HG03159 (cell line): Measurements from ENCODE around the gene MAPKAP1.

Experiments
- ATAC-seq: cut with Tn5 transposase; IDR thresholded peaks from one replicate; pipeline ENCODE4 v1.9.1; 2021; ENCODE audit warnings: mild to moderate bottlenecking, moderate library complexity; ENCODE audit not compliant: unreplicated experiment

MAPKAP1 gene

DNA sequence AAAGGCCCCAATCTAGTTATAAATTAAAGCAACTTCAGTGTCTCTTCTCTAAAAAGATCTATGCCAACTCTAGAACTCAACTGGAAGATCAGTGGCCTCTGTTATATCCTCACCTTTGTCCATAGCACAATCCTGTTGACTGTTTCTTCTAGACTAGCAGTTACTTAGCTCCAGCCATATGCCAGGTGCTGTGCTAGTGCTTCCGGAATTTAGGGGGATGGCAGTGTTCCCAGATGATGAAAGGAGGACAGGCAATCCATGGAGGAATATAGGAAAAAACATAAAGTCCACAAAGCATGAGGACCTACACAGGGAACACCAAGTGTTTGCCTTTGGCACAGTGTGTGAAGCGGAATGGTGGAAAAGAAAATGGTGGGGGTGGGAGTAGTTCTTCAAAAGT lies 214.3 kb downstream of the MAPKAP1 start:
- ATAC-seq = no peak

DNA sequence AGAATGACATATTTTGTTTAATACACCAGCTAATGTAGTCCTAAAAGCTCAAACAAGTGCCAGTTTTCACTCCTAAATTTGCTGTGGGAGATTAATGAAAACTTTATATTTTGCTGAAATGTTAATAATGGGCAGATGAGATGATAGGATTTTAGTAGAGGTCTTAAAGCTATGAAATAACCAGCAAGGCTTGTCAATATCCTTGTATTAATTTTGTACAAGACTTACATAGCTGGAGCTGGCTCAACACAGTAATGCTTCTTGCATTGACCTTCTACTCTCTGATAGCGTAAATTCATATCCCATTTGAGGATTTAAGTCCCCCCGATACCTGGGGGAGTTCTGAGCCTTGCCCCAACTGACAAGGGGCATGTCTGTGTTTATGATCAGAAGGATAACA lies 219.2 kb downstream of the MAPKAP1 start:
- ATAC-seq = no peak

DNA sequence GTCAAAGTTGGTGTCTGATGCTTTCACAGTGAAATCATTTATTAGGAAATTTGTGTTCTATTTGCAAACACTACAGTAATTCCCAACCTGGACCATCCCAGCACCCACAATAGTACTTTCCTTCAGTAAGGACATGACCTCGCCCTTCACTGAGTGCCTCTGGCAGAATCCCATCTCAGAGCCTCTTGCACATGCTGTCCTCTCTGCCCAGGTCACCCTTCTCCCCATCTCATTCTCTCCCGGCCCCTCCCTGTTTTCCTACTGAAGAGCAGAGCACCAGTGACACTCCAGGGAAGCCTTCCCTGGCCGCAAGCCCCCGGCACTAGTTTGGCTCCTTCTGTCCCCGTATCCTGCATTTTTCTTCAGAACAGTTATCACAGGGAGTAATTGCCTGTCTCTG lies 220.4 kb downstream of the MAPKAP1 start:
- no peak for ATAC-seq

DNA sequence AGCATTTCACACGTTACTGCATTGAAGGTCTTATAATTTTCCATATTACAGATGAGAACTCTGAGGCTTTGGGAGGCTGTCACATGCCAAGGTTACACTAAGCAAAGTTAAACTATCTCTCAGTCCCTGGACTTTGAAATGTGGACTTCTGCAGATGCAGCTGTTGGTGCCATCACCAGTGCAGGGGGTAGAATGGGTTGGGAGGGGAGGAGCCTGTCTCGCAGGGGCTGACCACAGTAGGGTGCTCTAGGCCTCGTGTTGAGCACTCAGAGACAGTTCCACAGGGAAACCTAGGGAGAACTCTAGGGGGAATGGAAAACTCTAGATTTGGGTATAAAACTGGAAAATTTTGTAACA lies 220.9 kb downstream of the MAPKAP1 start:
- ATAC-seq = no peak

GRCh38 chr9:125485471-125486151 lies 221.4 kb downstream of the MAPKAP1 start:
- ATAC-seq = no peak

DNA sequence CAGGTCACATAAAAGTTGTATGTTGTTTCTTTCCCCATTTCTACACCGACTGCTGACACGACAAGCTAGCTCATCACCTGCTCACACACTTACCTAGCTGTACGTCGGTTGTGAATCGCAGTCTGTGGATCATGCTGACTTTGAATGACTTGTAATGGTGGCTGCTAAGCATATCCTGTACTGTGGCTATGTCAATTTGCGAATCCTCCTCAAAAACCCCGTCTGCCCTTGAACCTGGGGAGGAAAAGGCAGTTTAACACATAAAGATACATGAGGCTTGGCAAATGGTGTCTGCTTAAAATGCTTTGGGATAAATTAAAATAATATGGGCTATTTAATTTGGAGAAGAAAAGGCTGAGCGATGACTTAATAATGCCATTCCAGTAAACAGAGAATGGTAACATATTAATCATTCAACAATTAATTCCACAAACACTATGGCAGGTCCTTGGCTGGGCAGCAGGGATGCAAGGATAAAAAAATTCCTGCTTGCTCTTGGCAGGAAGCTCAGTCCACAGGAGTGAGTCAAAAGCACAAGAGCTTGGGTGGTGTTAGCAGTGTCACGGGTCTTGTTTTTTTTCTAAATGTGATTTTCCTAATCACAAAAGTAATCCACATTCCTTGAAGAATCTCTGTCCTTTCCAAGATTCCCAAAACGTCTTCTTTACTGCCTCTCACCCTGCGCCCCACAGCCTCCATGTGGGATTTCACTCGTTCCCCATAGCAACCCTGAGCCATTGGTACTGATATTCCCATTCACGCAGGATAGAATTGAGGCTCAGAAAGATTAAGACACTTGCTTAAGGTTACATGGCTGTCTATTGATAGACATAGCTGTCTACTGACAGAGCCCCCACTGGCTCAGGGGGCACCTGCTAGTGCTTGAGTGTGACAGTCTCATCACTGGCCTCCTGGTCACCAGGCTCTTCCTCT lies 222.4 kb downstream of the MAPKAP1 start:
- ATAC-seq = no peak

- no peak for ATAC-seq
Observed at GRCh38 chr9:125483697-125484096, 223.3 kb downstream of the MAPKAP1 start.

GRCh38 chr9:125479846-125480615 lies 227.0 kb downstream of the MAPKAP1 start:
- no peak for ATAC-seq

DNA sequence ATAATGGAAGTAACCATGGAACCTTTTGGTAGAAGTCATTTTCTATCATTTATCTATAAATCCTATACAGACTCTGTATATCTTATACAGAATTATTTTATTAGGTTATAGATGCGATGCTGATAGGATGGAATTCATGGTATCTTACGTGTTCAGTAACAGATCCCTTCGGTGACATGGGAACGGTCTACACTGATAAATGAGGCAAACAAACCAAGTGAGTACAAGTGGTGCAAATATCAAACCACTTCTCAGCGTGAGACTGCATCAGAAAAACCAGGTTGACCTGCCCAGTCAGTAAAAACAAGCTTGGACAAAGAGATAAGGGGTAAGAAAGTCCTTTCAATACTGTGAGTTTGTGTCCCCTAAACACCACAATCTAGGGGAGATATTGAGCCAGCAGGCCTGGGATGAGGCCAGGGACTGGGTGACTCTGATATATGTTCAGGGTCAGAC lies 229.9 kb downstream of the MAPKAP1 start:
- no peak for ATAC-seq

- no peak for ATAC-seq
Observed at GRCh38 chr9:125476645-125477044, 230.4 kb downstream of the MAPKAP1 start.

- no peak for ATAC-seq
Observed at GRCh38 chr9:125475385-125475784, 231.6 kb downstream of the MAPKAP1 start.

GRCh38 chr9:125472926-125473701 lies 233.9 kb downstream of the MAPKAP1 start:
- ATAC-seq = no peak

DNA sequence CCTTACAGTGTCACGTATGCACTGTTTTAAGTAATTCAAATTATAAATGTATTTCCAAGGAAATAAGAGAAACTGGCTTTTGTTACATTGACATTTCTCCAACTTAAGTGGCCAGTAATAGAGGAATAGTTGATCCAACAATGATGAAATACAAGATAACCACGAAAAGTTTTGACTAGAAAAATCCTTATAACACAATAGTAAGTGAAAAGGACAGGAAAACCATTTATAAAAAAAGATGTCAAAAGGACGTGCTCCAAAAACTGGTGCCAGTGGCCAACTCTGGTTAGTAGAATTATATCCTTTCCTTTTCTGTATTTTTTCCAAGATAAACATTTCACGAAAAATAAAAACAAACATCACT lies 234.5 kb downstream of the MAPKAP1 start:
- no peak for ATAC-seq

DNA sequence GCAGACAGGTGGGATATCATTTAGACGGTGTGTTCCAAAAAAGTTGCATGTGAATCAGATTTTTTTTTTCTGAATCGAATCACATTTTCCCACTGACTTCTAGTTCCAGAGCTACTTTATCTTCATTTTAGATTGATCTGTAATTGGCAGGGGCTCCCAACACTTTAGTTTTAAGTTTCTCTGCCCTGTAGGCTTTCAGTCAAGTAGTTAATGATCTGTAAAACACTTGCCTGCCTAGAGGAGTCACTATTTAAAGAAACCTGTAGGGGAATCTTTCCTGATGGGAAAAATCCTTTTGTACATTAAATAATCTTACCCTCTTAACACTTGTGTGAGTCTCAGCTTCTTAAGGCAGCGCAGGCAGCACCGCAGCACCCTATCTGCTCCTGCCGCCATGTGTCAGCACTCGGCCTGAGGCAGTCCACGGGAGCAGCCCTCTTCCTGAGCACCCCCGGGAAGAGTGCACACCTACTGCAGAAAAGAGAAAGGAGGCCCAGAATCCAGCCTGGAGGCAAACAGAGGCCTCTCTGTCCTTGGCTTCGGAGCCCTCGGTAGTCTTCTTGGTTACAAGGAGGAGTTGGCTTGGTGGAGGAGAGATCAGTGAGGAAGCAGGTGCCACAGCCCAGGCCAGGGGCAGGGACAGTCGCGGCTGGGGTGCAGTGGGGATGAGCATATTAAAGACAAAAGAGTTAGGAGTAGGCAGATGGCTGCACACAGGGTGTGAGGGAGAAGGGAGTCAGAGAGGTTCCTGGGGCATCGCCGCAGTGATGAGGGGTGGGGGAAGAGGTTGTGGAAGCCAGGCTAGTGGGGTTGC lies 236.0 kb downstream of the MAPKAP1 start:
- no peak for ATAC-seq

GRCh38 chr9:125470189-125470588 lies 236.8 kb downstream of the MAPKAP1 start:
- ATAC-seq = no peak

GRCh38 chr9:125468646-125469045 lies 238.4 kb downstream of the MAPKAP1 start:
- ATAC-seq = no peak

DNA sequence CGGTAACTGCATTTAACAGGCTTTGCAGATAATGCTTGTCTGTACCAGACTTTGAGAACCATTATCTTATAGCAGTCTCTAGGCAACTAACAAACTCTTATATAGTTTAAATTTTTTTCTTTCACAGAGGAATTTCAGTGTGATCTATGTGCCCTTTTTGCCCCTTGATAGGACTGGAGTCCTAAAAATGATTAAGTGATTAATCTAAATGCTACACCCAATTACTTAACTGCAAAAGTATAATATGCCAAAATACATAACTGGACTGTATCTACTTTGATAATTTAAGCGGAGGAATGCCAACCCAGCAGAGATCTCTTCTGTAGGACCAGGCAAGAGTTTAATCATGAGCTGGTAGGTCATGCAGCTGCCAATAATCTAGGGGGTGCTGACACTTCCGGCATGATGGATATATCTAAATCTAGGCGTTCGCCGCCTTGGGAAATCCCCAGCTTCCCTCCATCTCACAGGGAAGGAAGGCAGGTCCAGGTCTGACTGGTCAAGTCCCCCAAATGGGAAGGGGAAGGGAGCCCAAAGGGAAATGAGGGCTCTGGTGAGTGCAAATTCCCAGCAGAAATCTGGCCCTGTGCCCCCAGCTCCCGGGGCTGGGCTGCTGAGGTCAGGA lies 239.8 kb downstream of the MAPKAP1 start:
- no peak for ATAC-seq

DNA sequence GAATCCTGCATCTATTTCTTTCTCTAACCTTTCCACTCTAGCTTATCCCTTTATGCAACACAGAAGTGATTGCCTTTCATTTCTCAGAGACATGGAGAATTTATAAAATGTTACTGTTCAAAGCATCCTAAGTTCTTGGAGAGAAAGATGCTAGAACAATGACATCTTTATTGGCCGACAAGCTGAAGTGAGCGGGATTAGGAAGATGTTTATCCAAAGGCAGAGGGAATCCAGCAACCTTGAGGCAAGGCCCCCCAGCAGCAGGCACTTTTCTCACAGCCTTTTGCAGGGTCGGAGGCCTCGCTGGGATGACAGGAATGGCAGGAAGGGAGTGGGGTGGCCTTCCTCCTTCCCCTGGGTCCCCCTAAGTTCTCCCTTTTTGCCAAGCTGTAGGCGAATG lies 240.6 kb downstream of the MAPKAP1 start:
- no peak for ATAC-seq

GRCh38 chr9:125464591-125465385 lies 242.2 kb downstream of the MAPKAP1 start:
- no peak for ATAC-seq
